Measurements from ENCODE around the gene OTX1.

Gene OTX1

GRCh38 chr2:63047321-63048279 is 3.0 kb upstream of the OTX1 start:
- no peak for DNase-seq

- DNase-seq = no peak
Observed at GRCh38 chr2:63048367-63049171, 2.1 kb upstream of the OTX1 start.

GRCh38 chr2:63049211-63049969 is 1.2 kb upstream of the OTX1 start:
- no peak for DNase-seq

- no peak for DNase-seq
Observed at GRCh38 chr2:63049970-63050333, 678 bp upstream of the OTX1 start.

GRCh38 chr2:63051042-63051794 is 588 bp downstream of the OTX1 start:
- no peak for DNase-seq

DNA sequence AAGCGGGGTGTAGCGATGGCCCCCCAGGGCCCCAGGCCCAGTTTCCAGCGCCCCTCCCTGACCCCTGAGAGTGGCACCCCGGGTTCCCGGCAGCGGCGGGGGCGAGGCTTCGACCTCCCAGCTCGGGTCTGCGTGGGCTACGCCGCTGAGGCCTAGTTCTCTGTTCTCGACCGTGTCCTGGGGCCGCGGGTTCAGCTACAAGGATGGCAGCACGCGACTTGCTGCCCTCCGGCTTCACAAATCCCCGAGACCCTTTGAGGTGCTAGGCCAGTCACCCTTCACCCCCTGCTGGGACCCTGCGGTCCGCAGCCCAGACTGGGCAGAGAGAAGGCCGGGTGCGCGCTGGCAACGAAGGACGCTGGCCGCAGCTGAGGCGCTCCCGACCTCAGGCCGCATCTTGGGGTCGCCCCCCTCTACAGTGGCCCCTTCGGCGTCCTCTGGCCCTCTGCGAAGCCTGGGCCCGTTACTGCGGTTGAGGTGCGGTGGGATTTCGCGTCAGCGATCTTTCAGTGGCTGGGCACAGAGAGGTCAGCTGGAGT is 1.2 kb downstream of the OTX1 start:
- DNase-seq = no peak

- DNase-seq = no peak
Observed at GRCh38 chr2:63052411-63053080, 1.9 kb downstream of the OTX1 start.

DNA sequence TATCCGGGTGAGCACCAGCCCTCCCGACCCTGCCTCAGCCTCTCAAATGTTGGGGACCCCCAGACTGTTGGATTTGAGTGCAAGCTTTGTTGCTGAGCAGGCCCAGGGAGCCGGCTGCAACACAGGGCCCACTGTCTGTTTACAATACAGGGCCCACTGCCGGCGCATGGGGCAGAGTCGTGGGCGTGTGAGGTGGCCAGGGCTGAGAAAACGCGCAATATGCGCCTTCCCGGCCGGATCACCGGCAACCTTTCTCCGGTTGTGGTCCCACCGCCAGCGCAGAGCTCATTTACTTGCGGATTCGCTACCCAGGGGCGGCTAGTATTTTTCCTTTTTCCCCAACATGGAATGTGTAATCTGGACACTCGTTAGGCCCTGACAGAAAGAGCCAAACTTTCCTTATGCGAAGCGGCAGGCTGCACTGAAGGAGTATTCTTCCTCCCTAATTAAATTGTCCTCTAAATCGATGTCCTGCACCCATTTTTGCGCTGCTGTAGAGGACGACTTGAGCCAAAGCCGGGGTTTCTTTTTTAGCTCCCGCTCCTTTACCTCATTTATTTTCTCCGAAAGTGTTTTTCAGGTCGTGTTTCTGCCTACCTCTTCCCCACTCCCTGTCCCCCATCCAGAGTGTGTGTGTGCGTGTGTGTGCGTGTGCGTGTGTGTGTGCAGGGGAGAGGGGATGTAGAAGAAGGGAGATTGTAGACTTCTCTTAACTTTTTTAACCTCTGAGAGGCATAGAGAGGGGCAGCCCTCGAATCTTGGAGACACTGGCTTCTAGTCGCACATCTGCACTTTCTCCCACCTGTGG is 2.7 kb downstream of the OTX1 start:
- DNase-seq = no peak

DNA sequence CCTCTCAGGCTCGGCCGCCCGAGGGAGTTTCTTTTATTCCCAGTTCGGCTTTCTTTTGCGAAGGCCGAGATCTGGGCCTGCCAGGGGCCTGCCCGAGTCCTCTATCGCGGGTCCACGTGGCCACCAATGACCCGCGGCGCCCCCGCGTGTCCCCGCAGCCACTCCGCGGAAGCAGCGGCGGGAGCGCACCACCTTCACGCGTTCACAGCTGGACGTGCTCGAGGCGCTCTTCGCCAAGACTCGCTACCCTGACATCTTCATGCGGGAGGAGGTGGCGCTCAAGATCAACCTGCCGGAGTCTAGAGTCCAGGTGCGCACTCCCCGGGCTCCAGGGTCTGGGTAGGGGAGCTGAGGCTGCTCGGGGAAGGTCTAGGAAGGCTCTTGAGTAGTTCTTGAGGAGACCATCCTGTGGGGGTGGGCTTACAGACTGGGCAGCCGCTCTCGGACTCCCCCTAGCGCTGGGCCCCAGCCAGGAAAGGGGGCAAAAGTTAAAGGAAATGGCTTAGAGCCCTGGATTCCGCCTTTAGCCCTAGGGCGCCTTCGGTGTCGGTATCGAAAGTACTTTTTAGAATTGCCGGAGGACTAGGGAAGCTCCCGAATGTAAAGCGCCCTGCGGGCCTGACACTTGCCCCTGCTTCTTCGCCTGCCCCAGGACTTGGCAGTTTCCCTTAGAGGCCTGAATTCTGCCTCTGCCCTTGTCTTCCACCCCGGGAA is 3.4 kb downstream of the OTX1 start:
- no peak for DNase-seq

GRCh38 chr2:63054841-63055225 is 4.2 kb downstream of the OTX1 start:
- DNase-seq = no peak

GRCh38 chr2:63055226-63056106 is 4.8 kb downstream of the OTX1 start:
- DNase-seq = no peak

- DNase-seq = no peak
Observed at GRCh38 chr2:63056107-63057050, 5.7 kb downstream of the OTX1 start.

GRCh38 chr2:63057249-63058143 is 6.9 kb downstream of the OTX1 start:
- DNase-seq = no peak

GRCh38 chr2:63058144-63058920 is 7.7 kb downstream of the OTX1 start:
- DNase-seq = no peak

DNA sequence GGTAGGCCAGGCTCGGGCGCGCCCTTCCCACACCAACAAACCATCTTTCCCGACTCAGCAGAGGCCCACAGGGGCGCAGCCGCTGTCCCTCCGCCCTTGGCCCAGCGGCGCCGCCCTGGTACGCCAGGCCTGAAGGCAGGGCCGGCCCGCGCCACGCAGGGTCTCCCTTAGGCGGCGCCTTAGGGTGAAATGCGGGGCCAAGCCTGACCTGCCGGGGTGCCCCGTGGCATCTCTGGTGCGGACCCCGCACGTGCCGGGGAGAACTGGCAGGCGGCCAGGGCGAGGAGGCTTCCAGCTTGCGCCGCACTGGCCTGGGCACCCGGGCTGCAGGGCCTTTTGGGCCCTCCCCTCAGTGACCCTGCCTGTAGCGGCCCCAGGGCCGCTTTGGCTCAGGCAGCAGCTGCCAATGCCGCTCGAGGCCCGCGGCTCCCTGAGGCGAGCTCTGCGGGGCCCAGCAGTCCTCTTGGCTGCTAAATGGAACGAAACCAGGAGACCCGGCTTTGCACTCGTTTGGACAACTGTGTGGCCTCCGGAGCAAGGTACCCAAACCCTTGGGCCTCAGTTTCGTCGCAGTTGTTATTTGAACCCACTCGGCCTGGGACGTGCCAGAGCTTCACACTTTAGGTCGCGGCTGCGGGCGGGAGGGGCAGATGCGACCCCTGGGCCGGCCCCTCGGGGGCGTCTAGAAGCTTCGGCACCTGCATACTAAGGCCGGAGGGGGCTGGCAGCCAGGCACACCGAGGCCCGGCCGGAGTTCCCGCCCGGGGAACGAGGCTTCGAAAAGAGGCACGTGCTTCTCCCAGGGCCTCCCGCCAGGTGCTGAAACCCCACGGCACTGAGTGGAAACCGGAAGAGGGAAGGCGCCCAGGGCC is 8.5 kb downstream of the OTX1 start:
- no peak for DNase-seq

Measured in hippocampal formation (tissue), 2 donors.